Measurements from ENCODE around the gene CCDC186.
A peak's percentile ranks its signal among the peaks of the same experiment; 100 is the strongest.

CCDC186 gene

DNA sequence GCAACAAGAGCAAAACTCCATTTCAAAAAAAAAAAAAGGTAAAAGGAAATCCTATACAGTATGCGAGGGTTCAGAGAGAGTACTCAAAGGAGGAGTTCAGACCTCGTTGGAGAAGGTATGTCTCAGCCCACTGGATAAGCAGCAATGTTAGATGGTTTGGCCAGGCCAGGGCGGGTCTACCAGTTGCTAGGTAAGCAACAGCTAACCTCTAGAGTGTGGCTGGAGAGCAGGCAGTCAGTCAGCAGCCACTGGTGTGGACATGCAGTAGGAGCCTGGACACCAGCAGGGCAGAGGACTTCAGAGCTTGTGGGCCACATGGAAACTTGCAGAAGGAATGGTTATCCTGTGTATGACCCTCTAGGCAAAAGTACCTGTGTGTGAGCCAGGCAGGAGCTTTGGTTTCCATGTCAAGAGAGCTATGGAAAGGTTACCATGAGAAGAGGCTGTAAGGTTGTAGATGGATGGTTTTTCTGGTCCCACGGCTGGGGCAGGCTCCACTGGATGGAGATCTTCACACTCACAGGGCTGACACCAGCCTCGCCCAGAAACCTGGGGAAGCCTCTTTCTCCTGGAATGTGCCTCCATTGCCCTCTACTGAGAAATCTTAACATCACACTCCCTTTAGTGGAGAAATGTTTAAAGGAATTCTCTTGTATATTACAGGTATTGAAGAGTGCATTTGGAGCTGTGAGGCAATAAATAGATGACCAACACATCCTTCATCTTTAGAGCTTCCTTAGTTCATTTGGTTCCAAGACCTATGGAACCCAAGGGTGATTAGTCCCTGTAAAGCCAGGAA, 63.6 kb downstream of the CCDC186 start:
- no peak for DNase-seq (ENCODE audit: low read depth)

DNA sequence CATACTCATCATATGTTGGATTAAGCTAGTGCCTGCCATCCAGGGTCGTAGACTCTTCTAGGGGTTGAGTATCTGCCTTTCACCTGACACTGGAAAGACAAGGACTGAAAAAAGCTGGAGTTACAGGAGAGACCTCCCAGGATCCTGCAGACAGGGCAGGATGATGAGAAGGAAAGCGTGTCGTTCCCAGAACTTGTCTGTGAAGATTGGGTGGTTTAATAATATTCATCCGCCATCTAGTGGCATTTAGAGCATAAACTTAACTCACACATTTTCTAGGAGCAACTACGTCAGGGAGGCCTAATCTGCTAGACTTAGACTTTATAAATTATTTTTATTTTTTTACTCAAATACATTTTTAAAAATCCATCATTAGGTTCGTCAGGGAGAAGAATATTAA, 70.7 kb downstream of the CCDC186 start:
- DNase-seq (ENCODE audit: low read depth) = peak; percentile 40

DNA sequence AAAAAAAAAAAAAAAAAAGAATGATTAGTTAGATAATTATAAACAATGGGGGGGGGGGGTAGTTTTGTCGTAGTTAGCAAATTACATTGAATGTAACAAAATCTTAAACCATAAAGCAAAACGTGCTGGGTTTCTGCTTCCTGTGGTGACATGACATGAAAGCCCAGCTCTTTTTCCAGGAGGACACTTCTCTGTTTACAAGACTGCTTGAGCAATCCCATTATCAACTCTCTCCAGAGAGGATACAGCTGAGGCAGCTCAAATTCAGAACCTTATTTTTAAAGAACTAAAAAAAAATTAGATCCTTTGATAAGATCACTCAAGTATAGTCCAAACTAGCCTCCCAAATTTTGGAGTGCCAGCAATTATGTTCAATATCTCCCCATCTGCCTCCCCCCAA, 71.7 kb downstream of the CCDC186 start:
- DNase-seq (ENCODE audit: low read depth) = no peak

DNA sequence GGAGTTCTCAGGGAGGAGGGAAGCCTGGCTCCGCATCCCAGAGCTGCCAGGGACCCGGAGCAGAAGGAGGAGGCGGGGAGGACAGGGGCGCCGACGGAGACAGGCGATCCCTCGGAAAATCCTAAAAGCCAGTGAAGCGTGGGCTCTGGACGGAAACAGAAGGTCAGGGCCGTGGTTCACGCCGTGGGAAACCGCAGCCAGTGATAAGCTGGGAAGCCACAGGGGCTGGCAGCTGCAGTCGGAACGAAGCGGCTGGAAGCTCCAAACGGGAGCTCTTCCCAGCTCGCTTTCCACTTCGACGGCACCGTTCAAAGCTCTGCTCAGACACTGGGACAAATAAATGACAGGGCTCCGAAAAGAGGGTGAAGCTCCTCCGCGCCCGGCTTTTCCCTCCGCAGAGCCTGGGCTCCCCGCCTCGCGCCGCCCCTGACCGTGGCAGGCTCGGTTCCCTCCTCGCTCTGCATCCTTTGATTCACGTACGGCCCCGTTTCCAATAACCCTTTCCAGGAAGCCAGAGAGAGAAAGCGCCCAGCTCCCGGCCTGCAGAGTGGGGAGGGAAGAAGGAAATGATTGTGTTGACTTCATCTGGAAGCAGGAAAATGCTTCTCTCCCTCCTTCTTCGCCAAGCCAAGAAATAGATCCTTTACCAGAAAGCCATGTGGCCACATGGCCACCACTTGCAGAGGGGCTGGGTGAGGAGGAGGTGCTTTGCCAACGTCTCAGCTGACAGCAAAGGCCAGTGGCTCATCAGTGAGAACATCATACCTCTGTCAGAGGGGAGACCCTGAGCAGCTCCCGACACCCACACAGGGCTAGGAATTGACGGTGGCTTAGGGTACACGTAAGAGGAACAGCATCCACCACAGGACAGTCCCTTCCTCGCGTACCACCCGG, 72.9 kb downstream of the CCDC186 start:
- peak; percentile 18 for DNase-seq (ENCODE audit: low read depth)

DNA sequence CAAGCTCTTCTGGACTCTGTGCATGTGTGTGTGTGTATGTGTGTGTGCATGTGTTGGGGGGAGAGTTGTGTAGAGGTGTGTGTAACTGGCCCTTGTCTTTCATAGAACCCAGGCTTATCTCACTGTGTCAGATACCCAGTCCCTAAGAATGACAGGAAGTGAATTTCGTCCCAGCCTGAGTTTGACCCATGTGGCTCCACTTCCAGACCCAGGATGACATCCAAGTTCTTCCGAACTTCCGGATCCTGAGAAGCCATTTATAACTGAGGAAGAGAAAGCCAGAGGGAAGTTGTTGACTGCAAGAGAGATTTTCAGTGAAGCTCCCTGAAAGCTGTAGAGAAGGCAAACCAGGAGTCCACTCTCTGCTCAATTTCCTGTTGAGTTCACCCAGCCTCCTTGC, 77.1 kb downstream of the CCDC186 start:
- DNase-seq (ENCODE audit: low read depth) = no peak

DNA sequence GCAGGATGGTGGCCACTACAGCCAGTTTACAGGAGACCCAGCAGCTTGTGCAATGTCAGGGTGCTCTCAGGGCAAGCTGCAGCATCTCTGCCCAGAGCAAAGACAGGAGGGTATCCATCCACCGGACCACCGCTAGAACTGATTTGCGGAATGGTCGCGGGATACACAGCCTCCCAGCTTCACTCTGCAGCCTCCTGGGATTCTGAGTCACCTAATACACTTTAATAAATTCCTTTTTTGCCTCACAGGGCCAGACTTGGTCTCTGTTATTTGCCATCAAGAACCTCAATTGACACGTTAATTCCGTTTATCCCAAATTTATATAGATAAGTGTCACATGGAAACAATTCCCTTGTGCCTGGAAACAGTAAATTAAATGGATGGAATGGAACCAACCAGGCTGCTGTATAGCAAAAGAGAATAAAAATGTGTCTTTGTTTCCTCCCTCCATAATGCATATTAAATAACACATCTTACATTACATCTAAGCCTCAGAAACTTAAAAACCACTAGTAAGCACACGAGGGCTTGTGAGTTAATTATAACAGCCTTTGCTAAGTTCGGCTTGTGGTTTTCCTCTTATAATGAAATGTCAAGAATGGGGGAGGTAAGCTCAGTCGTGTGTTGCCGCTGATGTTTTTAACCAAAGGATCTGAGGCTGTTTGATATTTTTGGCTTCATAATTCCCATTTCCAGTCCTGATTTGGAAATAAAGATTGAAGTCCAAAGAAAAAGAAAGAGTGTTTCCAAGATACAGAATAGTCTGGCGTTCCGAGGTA, 78.3 kb downstream of the CCDC186 start:
- DNase-seq (ENCODE audit: low read depth) = no peak

DNA sequence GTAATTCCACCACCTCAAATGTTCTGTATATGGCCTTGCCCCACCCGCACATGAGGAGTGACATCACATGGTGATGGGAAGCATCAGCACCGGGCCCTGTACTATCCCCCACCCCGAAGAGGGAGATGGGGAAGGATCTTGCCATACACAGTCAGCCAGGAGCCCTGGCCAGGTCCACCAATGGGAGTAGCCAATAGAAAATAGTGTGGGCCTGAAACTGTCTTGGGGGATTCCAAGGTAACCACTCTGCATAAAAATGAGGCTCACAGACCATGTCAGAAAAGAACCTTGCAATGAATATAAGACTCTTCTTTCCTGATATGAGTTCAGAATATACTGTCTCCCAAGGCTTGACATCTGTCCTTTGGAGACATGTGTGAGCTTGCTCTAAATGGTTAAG, 79.2 kb downstream of the CCDC186 start:
- DNase-seq (ENCODE audit: low read depth) = no peak

DNA sequence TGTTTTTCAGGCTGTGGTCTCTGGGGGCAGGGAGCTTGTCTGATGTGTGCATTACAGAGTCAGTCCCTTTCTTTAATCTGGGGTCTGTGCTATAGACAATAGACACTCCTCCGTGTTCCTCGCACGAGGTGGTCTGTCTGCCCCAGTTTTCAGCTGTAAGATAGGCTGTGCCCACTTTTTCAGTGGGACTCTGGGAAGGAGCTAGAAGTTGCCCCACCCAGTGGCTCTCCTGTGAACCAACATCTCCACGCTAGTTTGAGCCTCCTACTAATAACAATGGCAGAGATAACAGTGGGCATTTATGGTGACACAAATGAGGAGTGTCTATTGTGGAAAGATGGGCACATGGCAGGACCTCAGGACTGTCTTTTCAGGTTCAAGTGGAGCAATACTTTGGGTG, 86.3 kb downstream of the CCDC186 start:
- DNase-seq (ENCODE audit: low read depth) = no peak

DNA sequence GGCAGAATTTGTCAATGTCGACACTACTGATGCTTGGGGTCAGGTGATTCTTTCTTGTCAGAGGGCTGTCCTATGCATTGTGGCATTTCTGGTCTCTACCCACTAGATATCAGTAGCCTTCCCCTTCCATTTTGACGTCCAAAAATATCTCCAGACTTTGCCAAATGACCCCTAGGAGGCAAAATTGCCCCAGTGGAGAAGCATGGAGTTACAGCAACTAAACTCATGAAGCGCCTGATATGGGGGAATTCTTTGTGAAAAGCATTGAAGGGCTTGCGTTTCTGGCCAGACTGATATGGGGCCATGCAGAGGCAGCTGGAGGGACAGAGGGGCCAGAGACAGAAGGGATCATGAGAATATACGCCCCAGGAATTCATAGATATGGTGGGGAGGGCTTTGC, 86.7 kb downstream of the CCDC186 start:
- no peak for DNase-seq (ENCODE audit: low read depth)

DNA sequence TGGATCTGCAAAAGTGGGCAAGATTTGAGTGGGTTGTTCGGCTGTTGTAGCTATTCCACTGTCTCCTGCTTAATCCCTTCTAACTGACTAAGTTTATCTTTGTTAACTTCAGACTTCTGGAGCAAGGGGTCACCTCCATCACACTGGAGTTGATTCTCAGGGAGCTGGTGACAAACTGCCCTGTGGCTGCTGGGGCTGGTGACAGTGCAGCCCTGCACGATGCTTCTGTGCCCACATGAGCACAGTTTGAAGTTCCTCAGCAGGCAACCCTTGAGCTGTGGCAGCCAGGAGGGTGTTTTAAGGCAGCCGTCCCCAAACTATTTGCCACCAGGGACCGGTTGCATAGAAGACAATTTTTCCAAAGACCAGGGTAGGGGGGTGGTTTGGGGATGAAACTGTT, 89.8 kb downstream of the CCDC186 start:
- DNase-seq (ENCODE audit: low read depth) = no peak

DNA sequence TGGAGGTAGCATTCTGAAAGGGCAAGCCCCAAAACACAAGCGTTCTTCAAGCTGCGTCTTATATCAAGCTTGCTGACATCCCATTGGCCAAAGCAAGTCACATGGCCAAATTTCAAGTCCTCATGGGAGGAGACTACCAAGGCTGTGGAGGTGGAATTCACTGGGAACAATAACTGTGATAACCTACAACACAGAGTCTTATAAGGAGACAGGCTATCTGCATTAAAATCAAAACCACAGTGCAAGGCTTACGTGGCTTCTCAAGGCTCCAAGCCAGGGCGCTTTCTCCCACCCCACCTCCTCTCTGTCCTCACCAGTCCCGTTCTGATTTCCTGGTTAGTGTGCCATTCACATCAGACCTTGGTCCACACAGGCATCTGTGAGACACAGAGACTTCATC, 91.0 kb downstream of the CCDC186 start:
- DNase-seq (ENCODE audit: low read depth) = no peak

DNA sequence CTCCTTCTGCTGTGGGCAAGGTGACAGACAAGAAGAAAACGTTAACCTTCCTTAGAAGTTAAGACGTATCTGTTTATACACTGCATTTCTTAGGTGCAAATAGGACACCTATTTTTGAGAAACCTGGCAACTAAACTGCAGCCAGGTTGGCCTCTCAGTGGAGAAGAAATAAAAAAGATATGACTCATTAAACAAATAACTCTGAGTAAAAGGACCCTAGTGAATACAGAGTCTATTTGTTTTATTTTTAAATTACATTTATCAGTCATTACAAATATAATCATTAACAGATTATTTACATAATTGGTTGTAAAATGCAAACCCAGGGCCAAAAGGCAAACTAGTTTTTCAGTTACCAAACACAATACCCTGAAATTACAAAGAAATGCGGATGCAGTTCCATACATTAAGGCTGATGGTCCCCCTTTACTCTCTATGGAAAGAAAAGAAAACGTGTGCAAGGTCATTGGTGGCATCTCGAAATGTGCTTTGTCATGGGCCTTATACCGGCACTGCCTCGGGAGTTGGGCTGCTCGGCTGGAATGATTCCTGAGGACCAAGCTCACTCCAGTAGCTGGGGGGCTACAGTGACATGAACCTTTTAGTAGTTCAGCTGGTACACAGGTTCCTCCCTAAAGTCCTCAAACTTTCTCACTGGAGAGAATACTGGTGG, 92.0 kb downstream of the CCDC186 start:
- no peak for DNase-seq (ENCODE audit: low read depth)

DNA sequence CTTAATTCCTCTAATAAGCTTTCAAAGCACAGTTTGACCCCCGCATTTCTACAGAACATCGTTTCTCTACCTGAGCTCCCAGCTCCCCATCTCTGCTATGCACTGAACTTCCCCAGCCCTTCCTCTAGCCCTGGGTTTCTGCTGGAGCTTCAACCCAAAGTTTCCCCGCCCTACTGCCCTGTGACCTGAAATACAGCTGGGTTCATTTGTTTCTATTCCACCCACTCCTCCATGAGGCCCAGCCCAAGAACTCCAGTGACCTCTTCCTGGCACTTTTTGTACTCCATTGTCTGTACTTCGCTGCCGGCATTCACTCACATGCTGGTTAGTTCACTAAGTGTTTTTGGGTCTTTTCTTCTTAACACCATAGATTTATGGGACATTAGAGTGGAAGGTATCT, 94.6 kb downstream of the CCDC186 start:
- DNase-seq (ENCODE audit: low read depth) = no peak

DNA sequence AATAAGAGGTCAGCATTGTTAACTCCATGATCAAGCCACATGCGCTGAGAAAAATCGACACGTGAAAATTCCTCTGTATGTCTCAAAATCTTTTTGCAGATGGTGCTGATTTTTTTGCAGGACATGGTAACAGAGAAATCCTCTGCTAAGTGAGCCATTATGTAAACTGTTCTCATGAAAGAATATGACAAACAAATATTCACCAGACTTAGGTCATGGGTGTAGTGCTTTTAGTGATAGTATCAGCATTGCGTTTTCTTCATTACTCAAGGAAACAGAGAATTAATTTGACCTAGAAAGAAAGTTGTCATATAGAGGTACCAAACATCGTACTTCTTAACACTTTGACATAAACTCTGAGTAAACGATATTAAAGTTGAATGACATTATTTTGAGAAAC, 95.7 kb downstream of the CCDC186 start:
- no peak for DNase-seq (ENCODE audit: low read depth)

DNA sequence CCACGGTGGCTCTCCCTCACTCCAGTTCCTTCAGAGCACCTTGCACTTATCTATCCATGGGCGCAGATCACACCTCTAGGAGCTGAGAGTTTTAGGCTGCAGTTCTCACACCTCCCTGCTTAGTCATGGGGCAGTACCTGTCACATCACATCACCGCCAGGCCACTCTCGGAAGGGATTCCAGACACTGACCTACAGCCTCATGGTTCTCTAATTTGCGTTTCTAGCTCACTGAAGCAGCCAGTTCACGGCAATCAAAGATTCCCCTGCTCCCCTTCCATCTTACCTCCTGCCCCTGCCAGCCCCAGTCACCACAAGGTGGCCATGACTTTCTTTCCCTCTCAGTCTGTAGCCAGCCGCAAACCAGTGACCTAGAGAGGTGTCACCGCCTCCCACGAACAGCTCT, 96.2 kb downstream of the CCDC186 start:
- no peak for DNase-seq (ENCODE audit: low read depth)

DNA sequence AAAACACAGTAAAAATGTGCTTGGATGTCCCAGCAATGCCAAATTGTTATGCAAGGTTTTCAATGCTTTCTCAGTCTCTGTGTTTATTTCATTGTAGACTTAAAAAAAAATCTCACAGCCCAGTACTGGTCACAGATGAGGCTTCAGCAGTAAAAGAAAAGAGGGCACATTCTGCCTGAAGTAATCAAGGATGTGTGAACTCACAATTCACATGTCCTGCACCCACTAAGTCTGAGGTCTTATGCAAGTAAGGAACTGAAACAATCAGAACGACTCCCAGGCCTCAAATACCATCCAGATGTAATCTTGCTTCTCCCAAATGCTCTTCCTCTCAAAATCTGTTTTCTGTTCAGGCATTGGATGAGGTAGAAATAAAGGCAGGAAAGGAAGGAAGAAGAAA, 96.7 kb downstream of the CCDC186 start:
- no peak for DNase-seq (ENCODE audit: low read depth)

DNA sequence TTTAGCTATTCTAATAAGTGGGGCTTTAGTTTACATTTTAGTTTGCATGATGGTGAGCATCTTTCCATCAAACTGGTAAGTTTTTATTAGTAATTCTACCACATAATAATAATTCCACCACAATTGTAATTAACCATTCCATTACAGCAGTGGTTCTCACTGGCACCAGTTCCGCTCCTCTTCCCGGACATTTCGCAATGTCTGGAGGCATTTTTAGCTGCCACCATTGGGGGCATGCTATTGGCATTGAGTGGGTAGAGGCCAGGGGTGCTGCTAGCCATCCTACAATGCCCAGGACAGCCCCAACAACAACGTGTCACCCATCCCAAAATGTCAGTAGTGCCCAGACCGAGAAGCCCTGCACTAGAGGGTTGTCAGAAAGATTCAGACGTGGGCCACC, 98.9 kb downstream of the CCDC186 start:
- DNase-seq (ENCODE audit: low read depth) = no peak

DNA sequence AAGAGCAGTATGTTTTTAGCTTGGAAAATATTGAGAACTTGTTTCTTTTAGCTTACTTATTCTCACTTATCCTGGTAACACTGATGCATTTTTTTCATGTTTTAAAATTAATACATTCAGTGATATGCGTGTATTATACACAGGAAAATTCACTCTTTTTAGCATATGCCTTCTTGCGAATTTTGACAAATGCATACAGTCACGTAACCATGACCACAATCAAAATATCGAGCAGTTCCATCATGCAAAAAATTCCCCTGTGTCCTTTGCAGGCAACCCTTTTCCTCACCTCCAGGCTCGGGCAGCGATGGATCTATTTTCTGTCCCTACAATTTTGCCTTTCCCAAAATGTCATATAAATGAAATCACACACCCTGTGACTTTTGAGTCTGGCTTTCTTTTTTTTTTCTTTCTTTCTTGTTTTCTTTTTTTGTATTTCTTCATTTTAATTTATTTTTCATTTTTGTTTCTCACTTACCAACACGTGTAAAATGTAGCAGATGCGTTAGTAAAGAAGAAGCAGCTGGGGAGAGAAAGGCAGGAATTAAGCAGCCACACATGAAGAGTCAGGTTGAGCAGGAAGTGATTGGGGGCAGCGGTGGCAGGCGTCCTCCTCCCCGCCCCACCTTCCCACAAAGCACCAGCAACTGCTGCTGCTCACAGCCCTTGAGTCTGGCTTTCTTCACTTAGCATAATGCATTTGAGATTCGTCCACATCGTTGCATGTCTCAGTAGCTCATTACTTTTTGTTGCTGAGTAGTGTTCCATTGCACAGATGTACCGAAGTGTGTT, 100.4 kb downstream of the CCDC186 start:
- no peak for DNase-seq (ENCODE audit: low read depth)

DNA sequence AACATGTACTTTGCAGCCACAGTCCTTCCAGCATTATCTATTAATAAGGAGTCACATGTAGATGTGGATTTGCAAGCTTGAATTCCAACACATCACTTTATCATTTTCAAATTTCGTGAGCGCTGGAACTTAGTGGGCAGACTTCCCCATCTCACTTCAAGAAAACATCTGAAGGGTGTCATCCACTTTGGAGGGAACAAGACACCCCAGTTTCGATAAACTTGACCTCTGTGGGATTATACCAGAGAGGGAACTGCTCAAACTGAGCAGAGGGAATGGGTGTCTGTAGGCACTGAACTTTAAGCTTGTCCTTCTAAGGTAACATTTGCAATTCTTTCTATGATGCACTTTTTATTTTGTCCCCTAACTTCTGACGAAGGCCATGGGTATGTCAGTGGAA, 102.8 kb downstream of the CCDC186 start:
- DNase-seq (ENCODE audit: low read depth) = no peak
